ENCODE data around the gene PCDH8.

Gene PCDH8

DNA sequence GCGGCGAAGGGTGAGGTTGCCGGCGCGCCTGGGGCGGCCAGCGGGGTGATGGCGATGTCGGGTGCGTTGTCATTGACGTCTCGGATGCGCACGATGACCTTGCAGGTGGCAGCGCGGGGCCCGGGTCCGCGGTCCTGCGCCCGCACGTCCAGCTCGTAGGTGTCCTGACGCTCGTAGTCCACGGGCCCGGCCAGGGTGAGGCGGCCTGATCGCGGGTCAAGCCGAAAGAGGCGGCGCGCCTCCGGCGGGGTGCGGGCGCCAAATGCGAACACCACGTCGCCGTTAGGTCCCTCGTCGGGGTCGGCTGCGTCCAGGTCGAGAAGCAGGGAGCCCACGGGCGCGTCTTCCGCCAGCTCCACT is 1.1 kb downstream of the PCDH8 start:
- TF ChIP-seq, protein P1, sequence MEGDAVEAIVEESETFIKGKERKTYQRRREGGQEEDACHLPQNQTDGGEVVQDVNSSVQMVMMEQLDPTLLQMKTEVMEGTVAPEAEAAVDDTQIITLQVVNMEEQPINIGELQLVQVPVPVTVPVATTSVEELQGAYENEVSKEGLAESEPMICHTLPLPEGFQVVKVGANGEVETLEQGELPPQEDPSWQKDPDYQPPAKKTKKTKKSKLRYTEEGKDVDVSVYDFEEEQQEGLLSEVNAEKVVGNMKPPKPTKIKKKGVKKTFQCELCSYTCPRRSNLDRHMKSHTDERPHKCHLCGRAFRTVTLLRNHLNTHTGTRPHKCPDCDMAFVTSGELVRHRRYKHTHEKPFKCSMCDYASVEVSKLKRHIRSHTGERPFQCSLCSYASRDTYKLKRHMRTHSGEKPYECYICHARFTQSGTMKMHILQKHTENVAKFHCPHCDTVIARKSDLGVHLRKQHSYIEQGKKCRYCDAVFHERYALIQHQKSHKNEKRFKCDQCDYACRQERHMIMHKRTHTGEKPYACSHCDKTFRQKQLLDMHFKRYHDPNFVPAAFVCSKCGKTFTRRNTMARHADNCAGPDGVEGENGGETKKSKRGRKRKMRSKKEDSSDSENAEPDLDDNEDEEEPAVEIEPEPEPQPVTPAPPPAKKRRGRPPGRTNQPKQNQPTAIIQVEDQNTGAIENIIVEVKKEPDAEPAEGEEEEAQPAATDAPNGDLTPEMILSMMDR (conservative IDR thresholded peaks at IDR 0.05; ENCODE audit: control insufficient read depth, insufficient read depth, low read depth, low read length), result no peak
- no peak overlapping the region for H3K4me3 ChIP-seq (ENCODE audit: control insufficient read depth, low read depth, low read length)
- no peak for DNase-seq (ENCODE audit: low read depth)

DNA sequence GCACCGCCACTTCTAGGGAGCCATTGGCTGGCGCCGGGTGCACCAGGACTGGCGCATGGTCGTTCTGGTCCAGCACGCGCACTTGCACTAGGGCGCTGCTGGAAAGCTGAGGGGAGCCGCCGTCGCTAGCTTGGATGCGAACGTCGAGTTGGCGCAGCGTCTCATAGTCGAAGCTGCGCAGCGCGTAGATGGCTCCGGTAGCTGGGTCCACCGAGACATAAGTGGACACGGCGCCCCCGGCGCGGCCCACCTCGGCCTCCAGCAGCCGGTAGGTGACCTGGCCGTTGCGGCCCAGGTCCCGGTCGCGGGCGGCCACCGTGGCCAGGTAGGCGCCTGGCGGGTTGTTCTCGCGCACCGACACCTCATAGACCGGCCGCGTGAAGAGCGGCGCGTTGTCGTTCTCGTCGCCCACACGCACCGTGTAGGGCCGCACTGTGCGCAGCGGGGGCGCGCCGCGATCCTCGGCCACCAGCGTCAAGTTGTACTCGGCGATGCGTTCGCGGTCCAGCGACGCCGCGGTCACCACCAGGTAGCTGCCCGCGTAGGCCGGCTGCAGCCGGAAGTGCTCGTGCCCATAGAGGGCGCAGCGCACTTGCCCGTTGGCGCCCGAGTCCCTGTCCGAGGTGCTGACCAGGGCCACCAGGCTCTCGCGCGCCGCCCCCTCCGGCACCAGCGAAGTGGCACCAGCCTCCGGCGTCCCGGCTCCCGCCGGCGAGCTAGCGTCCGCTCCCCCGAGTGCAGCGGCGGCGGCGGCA is 1.7 kb downstream of the PCDH8 start:
- no peak overlapping the region for H3K4me3 ChIP-seq (ENCODE audit: control insufficient read depth, low read depth, low read length)
- TF ChIP-seq, protein P1 (conservative IDR thresholded peaks at IDR 0.05; ENCODE audit: control insufficient read depth, insufficient read depth, low read depth, low read length), result no peak
- peak; percentile 28 for DNase-seq (ENCODE audit: low read depth)

DNA sequence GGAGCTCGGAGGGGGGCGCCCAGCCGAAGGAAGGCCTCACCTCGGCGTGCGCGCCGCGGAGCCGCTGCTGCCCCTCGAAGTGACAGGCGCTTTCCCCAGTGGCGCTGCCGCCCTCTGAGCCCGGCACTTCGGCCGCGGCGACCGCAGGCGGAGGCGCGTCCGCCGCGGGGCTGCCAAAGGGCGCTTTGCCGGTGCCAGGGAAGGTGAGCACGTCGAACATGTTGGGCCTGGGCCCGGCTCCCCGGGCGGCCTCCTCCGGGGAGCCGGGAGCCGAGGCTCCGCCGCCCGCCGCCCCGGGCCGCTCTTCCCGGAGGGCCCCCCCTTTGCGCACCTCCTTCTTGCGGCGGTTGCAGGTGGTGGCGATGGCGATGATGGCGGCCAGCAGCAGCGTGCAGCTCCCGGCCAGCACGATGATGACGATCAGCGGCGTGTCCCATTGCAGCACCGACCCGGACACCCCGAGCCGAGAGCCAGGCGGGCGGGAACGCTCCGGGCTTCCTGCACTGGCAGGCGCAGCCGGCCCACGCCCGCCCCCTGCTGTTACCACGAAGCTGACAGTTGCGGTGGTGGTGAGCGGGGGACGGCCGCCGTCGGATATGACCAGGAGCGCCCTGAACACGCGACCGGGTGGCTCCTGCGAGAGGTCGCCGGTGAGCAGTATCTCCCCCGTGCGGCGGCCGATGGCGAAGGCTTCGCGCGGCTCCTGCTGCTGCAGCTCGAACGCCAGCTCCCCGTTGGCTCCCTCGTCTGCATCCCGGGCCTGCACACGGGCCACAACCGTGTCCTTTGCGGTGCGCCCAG is 2.5 kb downstream of the PCDH8 start:
- H3K4me3 ChIP-seq (ENCODE audit: control insufficient read depth, low read depth, low read length), result no peak overlapping the region
- no peak for DNase-seq (ENCODE audit: low read depth)
- TF ChIP-seq, protein P1 (conservative IDR thresholded peaks at IDR 0.05; ENCODE audit: control insufficient read depth, insufficient read depth, low read depth, low read length), result no peak

DNA sequence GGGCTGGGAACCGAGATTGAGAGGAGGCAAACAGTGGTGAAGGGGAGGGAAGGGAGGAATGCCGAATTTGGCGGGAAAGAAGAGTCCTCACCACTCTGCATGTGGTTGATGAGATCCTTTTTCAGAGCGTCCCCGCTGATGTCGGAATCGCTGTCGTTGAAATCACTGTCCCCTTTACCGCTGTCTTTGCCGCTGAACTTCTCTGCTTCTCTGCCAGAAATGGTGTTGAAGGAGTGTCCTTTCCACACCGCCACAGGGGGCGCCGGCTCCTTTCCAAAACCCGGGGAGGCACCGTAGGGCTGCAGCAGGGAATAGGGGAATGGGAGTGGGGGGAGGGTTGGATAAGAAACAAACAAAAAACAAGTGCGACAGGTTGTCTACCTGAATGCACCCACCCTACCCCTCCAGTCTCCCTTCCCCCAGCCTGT is 3.1 kb downstream of the PCDH8 start:
- DNase-seq (ENCODE audit: low read depth), result no peak
- no peak overlapping the region for H3K4me3 ChIP-seq (ENCODE audit: control insufficient read depth, low read depth, low read length)
- TF ChIP-seq, protein P1 (conservative IDR thresholded peaks at IDR 0.05; ENCODE audit: control insufficient read depth, insufficient read depth, low read depth, low read length), result peak; percentile 6

DNA sequence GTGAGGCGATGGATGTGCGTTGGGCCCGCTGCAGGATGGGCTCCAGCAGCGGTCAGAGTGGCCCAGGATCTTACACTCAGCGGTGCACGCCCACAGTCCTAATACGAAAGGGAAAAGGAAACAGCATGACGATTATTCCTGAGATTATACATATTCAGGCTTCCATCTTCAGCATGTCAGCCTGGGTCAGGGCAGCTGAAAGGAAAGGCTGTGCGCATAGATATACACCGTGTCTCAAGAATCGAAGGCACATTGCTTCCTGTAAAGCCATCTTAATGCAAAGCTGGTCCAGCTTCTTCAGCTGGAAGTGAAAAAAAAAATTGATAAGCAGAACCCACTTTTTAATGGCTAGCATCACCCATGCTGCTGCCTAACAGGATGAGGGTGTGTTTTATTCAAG is 3.6 kb downstream of the PCDH8 start:
- DNase-seq (ENCODE audit: low read depth), result no peak
- TF ChIP-seq, protein P1 (conservative IDR thresholded peaks at IDR 0.05; ENCODE audit: control insufficient read depth, insufficient read depth, low read depth, low read length), result no peak

DNA sequence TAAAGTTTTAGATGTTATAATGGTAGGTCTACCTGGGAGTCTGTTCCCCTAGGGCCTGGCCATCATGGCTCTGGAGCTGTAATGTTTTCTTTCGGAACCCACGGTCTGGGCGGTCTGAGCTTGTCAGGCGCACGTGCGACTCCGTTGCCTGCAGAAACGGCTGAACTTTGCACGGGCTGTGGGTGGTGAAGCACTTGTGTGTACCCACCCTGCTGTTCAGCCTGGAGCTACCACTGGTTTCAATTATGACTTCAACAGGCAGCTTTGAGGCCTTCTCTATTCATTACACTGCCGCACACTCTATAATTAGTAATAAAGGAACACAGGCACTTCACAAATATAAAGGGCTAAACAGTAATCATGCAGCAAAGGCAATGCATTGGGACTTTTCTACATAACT is 6.0 kb downstream of the PCDH8 start:
- TF ChIP-seq, protein P1 (conservative IDR thresholded peaks at IDR 0.05; ENCODE audit: control insufficient read depth, insufficient read depth, low read depth, low read length), result no peak
- H3K4me3 ChIP-seq (ENCODE audit: control insufficient read depth, low read depth, low read length), result no peak overlapping the region
- no peak for DNase-seq (ENCODE audit: low read depth)

More for the DNA sequence above, 3.6 kb downstream of the PCDH8 start:
- no peak overlapping the region for H3K4me3 ChIP-seq (ENCODE audit: control insufficient read depth, low read depth, low read length)
